H9 (cell line): ENCODE data around the gene APBB3. TPM values are rescaled to one million over a fixed set of nuclear protein-coding genes. Genes with fewer than 3 reads are reported as not detected.
A peak's percentile ranks its signal among the peaks of the same experiment; 100 is the strongest.

ENCODE experiments used
- DNase-seq: peaks from one replicate; pipeline ENCODE4 v3.0.0-alpha.2; 2017
- H2AFZ ChIP-seq: one replicate; pipeline ENCODE4 v1.6.1; 2013; ENCODE audit warnings: mild to moderate bottlenecking, low read length, control low read depth, moderate library complexity
- H2AK5ac ChIP-seq: 2 replicates; pipeline ENCODE4 v1.6.1; 2013; ENCODE audit warnings: low read length, control low read depth, mixed read lengths; ENCODE audit not compliant: insufficient read length
- H2BK120ac ChIP-seq: one replicate; pipeline ENCODE4 v1.6.1; 2013; ENCODE audit warnings: low read depth, mild to moderate bottlenecking, low read length, control low read depth, inconsistent platforms; ENCODE audit not compliant: poor library complexity, severe bottlenecking
- H2BK12ac ChIP-seq: 2 replicates; pipeline ENCODE4 v1.6.1; 2013; ENCODE audit warnings: low read length, control low read depth, mixed read lengths, low read depth; ENCODE audit not compliant: insufficient read length
- H2BK15ac ChIP-seq: 2 replicates; pipeline ENCODE4 v1.6.1; 2013; ENCODE audit warnings: low read depth, low read length, control low read depth
- H2BK20ac ChIP-seq: one replicate; pipeline ENCODE4 v1.6.1; 2013; ENCODE audit warnings: low read depth, mild to moderate bottlenecking, low read length, control low read depth, inconsistent platforms; ENCODE audit not compliant: poor library complexity, severe bottlenecking
- H2BK5ac ChIP-seq: 2 replicates; pipeline ENCODE4 v1.6.1; 2013; ENCODE audit warnings: low read length, control low read depth, mixed read lengths; ENCODE audit not compliant: insufficient read length
- H3K14ac ChIP-seq: 2 replicates; pipeline ENCODE4 v1.6.1; 2013; ENCODE audit warnings: low read length, control low read depth; ENCODE audit not compliant: insufficient read depth
- H3K18ac ChIP-seq: 2 replicates; pipeline ENCODE4 v1.6.1; 2013; ENCODE audit warnings: low read depth, mild to moderate bottlenecking, mixed read lengths, low read length, control low read depth; ENCODE audit not compliant: insufficient read length
- H3K23ac ChIP-seq: 2 replicates; pipeline ENCODE4 v1.6.1; 2013; ENCODE audit warnings: low read length, control low read depth, mixed read lengths, low read depth; ENCODE audit not compliant: insufficient read length
- H3K23me2 ChIP-seq: 2 replicates; pipeline ENCODE4 v1.6.1; 2013; ENCODE audit warnings: low read depth, mild to moderate bottlenecking, mixed read lengths, low read length, control low read depth; ENCODE audit not compliant: insufficient read length, poor library complexity, severe bottlenecking
- H3K27ac ChIP-seq: 2 replicates; pipeline ENCODE4 v1.5.1; 2013; ENCODE audit warnings: low read length, control low read depth, mixed read lengths, low read depth; ENCODE audit not compliant: insufficient read length
- H3K27me3 ChIP-seq: 2 replicates; pipeline ENCODE4 v1.6.1; 2013; ENCODE audit warnings: low read length, control low read depth, inconsistent platforms; ENCODE audit not compliant: insufficient read depth
- H3K4ac ChIP-seq: 2 replicates; pipeline ENCODE4 v1.6.1; 2013; ENCODE audit warnings: low read depth, mild to moderate bottlenecking, control low read depth, inconsistent platforms, low read length, moderate library complexity
- H3K4me1 ChIP-seq: 2 replicates; pipeline ENCODE4 v1.6.1; 2013; ENCODE audit warnings: low read length, control low read depth, inconsistent platforms; ENCODE audit not compliant: insufficient read depth
- H3K4me2 ChIP-seq: 2 replicates; pipeline ENCODE4 v1.6.1; 2013; ENCODE audit warnings: low read length, control low read depth, mixed read lengths; ENCODE audit not compliant: insufficient read length, insufficient read depth
- H3K56ac ChIP-seq: 2 replicates; pipeline ENCODE4 v1.6.1; 2013; ENCODE audit warnings: low read depth, mild to moderate bottlenecking, mixed read lengths, low read length, control low read depth; ENCODE audit not compliant: insufficient read length
- H3K79me1 ChIP-seq: 2 replicates; pipeline ENCODE4 v1.6.1; 2013; ENCODE audit warnings: low read depth, mild to moderate bottlenecking, moderate library complexity, low read length, control low read depth, inconsistent platforms; ENCODE audit not compliant: insufficient read depth, poor library complexity, severe bottlenecking
- H3K79me2 ChIP-seq: 2 replicates; pipeline ENCODE4 v1.6.1; 2013; ENCODE audit warnings: low read length, control low read depth, inconsistent platforms; ENCODE audit not compliant: insufficient read depth
- H3K9ac ChIP-seq: 2 replicates; pipeline ENCODE4 v1.6.1; 2013; ENCODE audit warnings: low read length, control low read depth, mixed read lengths; ENCODE audit not compliant: insufficient read length; ENCODE audit errors: extremely low read depth
- H3K9me3 ChIP-seq: one replicate; pipeline ENCODE4 v1.6.1; 2013; ENCODE audit warnings: low read depth, low read length, inconsistent platforms; ENCODE audit not compliant: control insufficient read depth
- H3T11ph ChIP-seq: one replicate; pipeline ENCODE4 v1.6.1; 2013; ENCODE audit warnings: mild to moderate bottlenecking, low read length, control low read depth, inconsistent platforms
- H4K20me1 ChIP-seq: one replicate; pipeline ENCODE4 v1.6.1; 2013; ENCODE audit not compliant: control insufficient read depth, insufficient read length, insufficient read depth
- H4K5ac ChIP-seq: 2 replicates; pipeline ENCODE4 v1.6.1; 2013; ENCODE audit warnings: low read depth, mild to moderate bottlenecking, mixed read lengths, low read length, control low read depth; ENCODE audit not compliant: insufficient read length
- H4K8ac ChIP-seq: replicated peaks from 2 replicates; pipeline ENCODE4 v1.6.1; 2013; ENCODE audit warnings: low read length, control low read depth, mixed read lengths, low read depth; ENCODE audit not compliant: insufficient read length
- H4K91ac ChIP-seq: 2 replicates; pipeline ENCODE4 v1.6.1; 2013; ENCODE audit warnings: low read depth, mild to moderate bottlenecking, moderate library complexity, mixed read lengths, low read length, control low read depth; ENCODE audit not compliant: insufficient read length
- H3K27ac Mint-ChIP-seq, 3 experiments: 2 replicates in 2 of 3; 3 replicates in 1 of 3; pipeline ENCODE4 v1.8.0; 2020 to 2021; ENCODE audit warnings: mixed read lengths in 3 of 3, mild to moderate bottlenecking in 1 of 3, moderate library complexity in 1 of 3
- H3K27me3 Mint-ChIP-seq: 2 replicates; pipeline ENCODE4 v1.8.0; 2021; ENCODE audit warnings: low read depth, mild to moderate bottlenecking, moderate library complexity, mixed read lengths
- H3K36me3 Mint-ChIP-seq, 3 experiments: 2 replicates in 2 of 3; 3 replicates in 1 of 3; pipeline ENCODE4 v1.8.0; 2020 to 2021; ENCODE audit warnings: low read depth in 3 of 3, mixed read lengths in 3 of 3; ENCODE audit not compliant: insufficient read depth in 1 of 3
- H3K4me1 Mint-ChIP-seq, 2 experiments: 2 replicates each; pipeline ENCODE4 v1.8.0; 2020; ENCODE audit warnings: mixed read lengths in 2 of 2
- H3K4me3 Mint-ChIP-seq, 2 experiments: 2 replicates in 1 of 2; 3 replicates in 1 of 2; pipeline ENCODE4 v1.8.0; 2020 to 2021; ENCODE audit warnings: mild to moderate bottlenecking in 2 of 2, mixed read lengths in 2 of 2, moderate library complexity in 1 of 2
- H3K9me3 Mint-ChIP-seq, 2 experiments: 2 replicates in 1 of 2; 3 replicates in 1 of 2; pipeline ENCODE4 v1.8.0; 2020; ENCODE audit warnings: mild to moderate bottlenecking in 2 of 2, mixed read lengths in 2 of 2, moderate library complexity in 1 of 2
- CTCF ChIP-seq: fragments of 200-600 bp; sonication (generic); conservative IDR thresholded peaks from 3 replicates; pipeline ENCODE4 v1.8.0; 2021; ENCODE audit warnings: antibody characterized with exemption, mild to moderate bottlenecking
- WGBS: extraction: QIAGEN DNeasy Blood & Tissue Kit; methylation state at CpG from one replicate; pipeline ENCODE4 v1.1.7; 2013; ENCODE audit warnings: missing lambda C conversion rate, low lambda C conversion rate, mixed read lengths; ENCODE audit not compliant: insufficient read length; ENCODE audit errors: extremely low coverage; 5-methylcytosine and 5-hydroxymethylcytosine counted together
- total RNA-seq: library from RNA; stranded (reverse); gene quantifications from 2 replicates; pipeline ENCODE4 v1.2.1, GENCODE V29; 2021

The APBB3 gene
- total RNA-seq, 1 experiment from 2014 or later, result 23.8 TPM

GRCh38 chr5:140565024-140565779 is 804 bp upstream of the APBB3 start:
- no peaks in the 10 kb centered on the region for H4K20me1 ChIP-seq
- peaks cover 14 to 18% of the 10 kb centered on the region in 2 experiments for H3K4me1 Mint-ChIP-seq
- no peak overlapping the region for H2AFZ ChIP-seq

More at GRCh38 chr5:140565024-140565779, 804 bp upstream of the APBB3 start:
- Histone ChIP-seq H2AK5ac (no peak overlapping the region), H3K4ac (no peak overlapping the region), H3K9ac (peak overlapping the region; percentile 88), H3K18ac (peak overlapping the region; percentile 56), H3K27ac (no peak overlapping the region), H2BK20ac (no peak overlapping the region), H2BK120ac (no peak overlapping the region), H3K14ac (peak overlapping the region; percentile 69), H2BK15ac (no peak overlapping the region), H3K4me1 (peaks cover 4% of the 10 kb centered on the region; the same call in 1 of the 2 replicates), H3K9me3 (no peaks in the 10 kb centered on the region), H3K23me2 (peaks cover 10% of the 10 kb centered on the region), H4K91ac (no peak overlapping the region), H3K79me2 (no peaks in the 10 kb centered on the region), H4K5ac (no peak overlapping the region), H4K8ac (no peak overlapping the region), H3K4me2 (peak overlapping the region; percentile 92), H3K27me3 (no peaks in the 10 kb centered on the region), H2BK12ac (no peak overlapping the region), H3K79me1 (no peaks in the 10 kb centered on the region), H2BK5ac (no peak overlapping the region), H3T11ph (no peak overlapping the region), H3K23ac (no peak overlapping the region), H3K56ac (no peak overlapping the region)
- WGBS, result no CpG with 5 or more reads among the region's 13 CpGs
- Mint-ChIP-seq H3K9me3 (no peaks in the 10 kb centered on the region; a peak in 2 of 5 replicates), H3K4me3 (peak overlapping the region; percentile 89 to 98), H3K27me3 (no peaks in the 10 kb centered on the region; the same call in 1 of the 2 replicates), H3K36me3 (peaks cover 9 to 41% (median 31%) of the 10 kb centered on the region in 3 experiments), H3K27ac (peak overlapping the region; percentile 1 to 98 (median 44); a peak in 6 of 7 replicates)
- no peak for TF ChIP-seq CTCF
- no peak for DNase-seq
